ENCODE results near the gene IBSP. TPM values are rescaled to one million over a fixed set of nuclear protein-coding genes. Genes with fewer than 3 reads are reported as not detected.

Gene IBSP
- total RNA-seq, 1 donor, result not detected

GRCh38 chr4:87853891-87854290, 54.5 kb downstream of the IBSP start:
- no peak for TF ChIP-seq CTCF (IDR thresholded peaks at IDR 0.05; ENCODE audit: insufficient read depth, low read depth, low read length)
- DNase-seq (ENCODE audit: low read depth), result no peak
- no peak overlapping the region for H3K4me3 ChIP-seq (ENCODE audit: low read depth, low read length)

- no peak for TF ChIP-seq CTCF (IDR thresholded peaks at IDR 0.05; ENCODE audit: insufficient read depth, low read depth, low read length)
- no peak for DNase-seq (ENCODE audit: low read depth)
- H3K4me3 ChIP-seq (ENCODE audit: low read depth, low read length), result no peak overlapping the region
Observed at GRCh38 chr4:87855559-87855958, 56.2 kb downstream of the IBSP start.

- no peak overlapping the region for H3K4me3 ChIP-seq (ENCODE audit: low read depth, low read length)
- no peak for TF ChIP-seq CTCF (IDR thresholded peaks at IDR 0.05; ENCODE audit: insufficient read depth, low read depth, low read length)
- DNase-seq (ENCODE audit: low read depth), result no peak
Observed at GRCh38 chr4:87856816-87857215, 57.5 kb downstream of the IBSP start.

GRCh38 chr4:87857789-87858188, 58.4 kb downstream of the IBSP start:
- DNase-seq (ENCODE audit: low read depth), result no peak
- no peak for TF ChIP-seq CTCF (IDR thresholded peaks at IDR 0.05; ENCODE audit: insufficient read depth, low read depth, low read length)
- no peak overlapping the region for H3K4me3 ChIP-seq (ENCODE audit: low read depth, low read length)

Other genes with a start within 250 kb of the IBSP start
- gene DSPP, start 191.0 kb upstream of the IBSP start, total RNA-seq, result not detected in 2 replicates
- gene DMP1, start 149.3 kb upstream of the IBSP start, total RNA-seq, result not detected in 2 replicates
- not detected in 2 replicates for gene MEPE, start 33.4 kb downstream of the IBSP start, total RNA-seq
- 3.9 and 11.3 TPM in 2 replicates for gene SPP1, start 176.2 kb downstream of the IBSP start, total RNA-seq
- 110 and 161 TPM in 2 replicates for gene PKD2, start 208.1 kb downstream of the IBSP start, total RNA-seq